Pericardium fibroblast (primary cell): ENCODE data around the gene NOD2. TPM values are rescaled to one million over a fixed set of nuclear protein-coding genes. Genes with fewer than 3 reads are reported as not detected.

Source experiments
- total RNA-seq: library from RNA; depleted of rRNA; stranded (reverse); fragments of >200 nt; gene quantifications from 2 replicates; pipeline ENCODE4 v1.2.3, GENCODE V29; 2015

Gene NOD2
- total RNA-seq, result not detected in 2 replicates

GRCh38 chr16:50692999-50693781, at the start of gene NOD2:
Gene NOD2 (plus strand): TSS chr16:50693606. CDS start chr16:50699496, 5,890 bp downstream.

GRCh38 chr16:50681021-50681885, 12.2 kb upstream of the NOD2 start, which contains the start of gene SNX20:
Gene SNX20 (minus strand): TSS chr16:50681312. CDS start chr16:50677526, 3,786 bp downstream.

GRCh38 chr16:50741781-50742575, 48.6 kb downstream of the NOD2 start, which contains the start of gene CYLD:
Gene CYLD (plus strand): TSS chr16:50742086. CDS start chr16:50749699, 7,613 bp downstream.

Other genes with a start within 250 kb of the NOD2 start
- gene NKD1, start 145.2 kb upstream of the NOD2 start, total RNA-seq, result 2.6 and 6.3 TPM in 2 replicates
- not detected in 2 replicates for gene SNX20, start 12.3 kb upstream of the NOD2 start, total RNA-seq
- gene CYLD, start 48.5 kb downstream of the NOD2 start, total RNA-seq, result 8.3 and 9.1 TPM in 2 replicates